Activated naive CD4-positive, alpha-beta T cell treated with anti-CD3 and anti-CD28 coated beads, Interleukin-2, amount 50 U/mL, for 72 hours (primary cell): ENCODE results near the gene IGDCC3. TPM values are rescaled to one million over a fixed set of nuclear protein-coding genes. Genes with fewer than 3 reads are reported as not detected.
A peak's percentile ranks its signal among the peaks of the same experiment; 100 is the strongest.

Experiments
- ATAC-seq, 2 donors: fragments of 150-1000 bp; cut with Tn5 transposase; 2 replicates each; pipeline ENCODE4 v1.10.0; 2021; ENCODE audit warnings: mild to moderate bottlenecking in 2 of 2, moderate library complexity in 2 of 2
- DNase-seq, 2 donors: peaks; one replicate each; pipeline ENCODE4 v3.0.0; 2021 to 2022; ENCODE audit warnings: low spot score in 2 of 2
- H3K27ac Mint-ChIP-seq, 2 donors: one replicate each; pipeline ENCODE4 v1.8.0; 2022; ENCODE audit warnings: mild to moderate bottlenecking in 2 of 2, mixed read lengths in 2 of 2
- H3K36me3 Mint-ChIP-seq, 2 donors: one replicate each; pipeline ENCODE4 v1.8.0; 2022; ENCODE audit warnings: mixed read lengths in 2 of 2
- H3K9me3 Mint-ChIP-seq, 2 donors: one replicate each; pipeline ENCODE4 v1.8.0; 2022; ENCODE audit warnings: mixed read lengths in 2 of 2
- total RNA-seq, 2 donors: library from RNA; stranded (reverse); gene quantifications; one replicate each; pipeline ENCODE4 v1.2.3, GENCODE V29; 2022

The IGDCC3 gene
- total RNA-seq, result not detected

- DNase-seq, result no peak
- Mint-ChIP-seq H3K27ac (no peak within 1 kb of the TSS), H3K36me3 (peaks cover 5% of the 10 kb centered on the region in 2 donors), H3K9me3 (no peaks in the 10 kb centered on the region)
- no peak for ATAC-seq
These were observed at the start of gene IGDCC3 for GRCh38 chr15:65377976-65378366. Gene IGDCC3, minus strand, starts transcription at chr15:65378002. Its CDS starts 214 bp downstream, at chr15:65377788.

DNA sequence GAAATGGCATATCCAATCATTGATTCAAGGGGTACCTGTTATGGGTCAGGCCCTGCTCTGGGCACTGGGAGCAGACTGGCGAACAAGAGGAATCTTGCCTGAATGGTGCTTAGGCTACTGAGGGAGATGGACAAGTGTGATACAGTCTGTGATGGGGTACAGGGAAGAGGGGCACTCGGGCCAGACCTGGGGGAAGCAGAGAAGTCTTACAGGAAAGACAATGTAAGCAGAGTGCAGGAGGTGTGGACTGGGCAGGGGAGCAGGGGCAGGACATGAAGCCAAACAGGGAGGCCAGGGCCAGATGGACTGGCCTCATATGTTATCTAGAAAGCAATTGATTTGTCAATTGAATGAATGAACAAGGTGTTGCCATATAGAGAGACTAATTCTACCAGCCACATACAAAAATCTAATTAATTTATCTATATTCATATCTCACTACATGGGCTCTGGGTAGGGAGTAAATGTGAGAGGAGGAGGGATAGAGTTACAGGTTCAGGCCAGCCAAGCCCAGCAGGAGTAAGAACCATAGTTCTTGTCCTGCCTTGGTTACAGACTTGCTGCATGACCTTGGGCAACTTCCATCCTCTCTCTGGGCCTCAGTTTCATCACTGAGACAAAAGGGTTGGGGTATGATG lies 48.5 kb upstream of the IGDCC3 start:
- DNase-seq, result no peak
- Mint-ChIP-seq H3K36me3 (peaks cover 5 to 18% of the 10 kb centered on the region in 2 donors), H3K9me3 (no peaks in the 10 kb centered on the region), H3K27ac (no peak overlapping the region)
- no peak for ATAC-seq

DNA sequence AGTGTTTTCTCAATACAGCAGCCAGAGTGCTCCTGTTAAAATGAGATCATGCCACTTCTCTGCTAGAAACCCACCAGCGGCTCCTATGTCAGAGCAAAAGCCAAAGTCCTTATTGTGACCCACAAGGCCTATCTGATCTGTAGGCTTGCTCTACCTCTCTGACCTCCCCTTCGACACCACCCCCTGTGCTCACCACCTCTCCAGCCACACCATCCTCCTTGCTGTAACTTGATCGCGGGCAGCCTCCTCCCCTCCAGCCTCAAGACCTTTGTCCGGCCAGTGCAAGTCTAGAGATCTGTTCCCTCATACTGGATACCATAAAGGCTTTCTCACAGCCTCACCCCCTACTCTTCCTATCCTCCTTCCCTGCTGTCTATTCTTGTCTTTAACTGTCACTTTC lies 46.9 kb upstream of the IGDCC3 start:
- ATAC-seq (no peak), DNase-seq (no peak)
- Mint-ChIP-seq H3K36me3 (peaks cover 5 to 22% of the 10 kb centered on the region in 2 donors), H3K27ac (no peak overlapping the region), H3K9me3 (no peaks in the 10 kb centered on the region)

- Mint-ChIP-seq H3K9me3 (no peaks in the 10 kb centered on the region), H3K27ac (no peak overlapping the region), H3K36me3 (peaks cover 5 to 22% of the 10 kb centered on the region in 2 donors)
- DNase-seq, result no peak
- no peak for ATAC-seq
These were observed 46.3 kb upstream of the IGDCC3 start for GRCh38 chr15:65423976-65424679.

- H3K36me3 Mint-ChIP-seq, result peaks cover 5 to 22% of the 10 kb centered on the region in 2 donors
- no peak overlapping the region for H3K27ac Mint-ChIP-seq
- no peak for ATAC-seq
- no peak for DNase-seq
- no peaks in the 10 kb centered on the region for H3K9me3 Mint-ChIP-seq
These were observed 45.6 kb upstream of the IGDCC3 start for GRCh38 chr15:65423150-65423975.

- DNase-seq, result no peak
- Mint-ChIP-seq H3K27ac (no peak overlapping the region), H3K36me3 (peaks cover 5 to 22% of the 10 kb centered on the region in 2 donors), H3K9me3 (no peaks in the 10 kb centered on the region)
- ATAC-seq, result peak; percentile 35 to 65
These were observed 43.8 kb upstream of the IGDCC3 start for GRCh38 chr15:65421360-65422215.

DNA sequence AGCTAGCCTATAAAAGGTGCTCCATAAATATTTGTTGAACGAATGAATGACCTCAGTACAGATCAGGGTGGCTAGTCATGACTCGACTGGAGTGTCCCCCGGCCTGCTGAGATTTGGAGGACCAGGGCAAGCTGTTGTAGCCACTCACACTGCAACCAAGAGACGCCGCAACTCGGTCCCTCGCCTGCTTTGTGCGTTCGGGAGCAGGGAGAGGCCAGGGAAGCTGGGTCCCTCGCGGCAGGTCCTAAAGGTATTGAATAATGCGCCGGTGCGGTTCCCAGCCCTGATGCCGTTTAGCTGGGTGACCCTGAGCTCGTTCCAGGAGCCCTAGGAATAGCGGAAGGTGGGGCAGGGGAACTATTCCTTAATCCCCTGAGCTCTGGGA lies 43.2 kb upstream of the IGDCC3 start:
- Mint-ChIP-seq H3K27ac (no peak overlapping the region), H3K36me3 (peaks cover 5 to 22% of the 10 kb centered on the region in 2 donors), H3K9me3 (no peaks in the 10 kb centered on the region)
- DNase-seq, result no peak
- ATAC-seq, result no peak

- Mint-ChIP-seq H3K36me3 (peaks cover 5 to 17% of the 10 kb centered on the region in 2 donors), H3K27ac (no peak overlapping the region), H3K9me3 (no peaks in the 10 kb centered on the region)
- ATAC-seq (no peak), DNase-seq (no peak)
These were observed 40.8 kb upstream of the IGDCC3 start for GRCh38 chr15:65418596-65418995.

DNA sequence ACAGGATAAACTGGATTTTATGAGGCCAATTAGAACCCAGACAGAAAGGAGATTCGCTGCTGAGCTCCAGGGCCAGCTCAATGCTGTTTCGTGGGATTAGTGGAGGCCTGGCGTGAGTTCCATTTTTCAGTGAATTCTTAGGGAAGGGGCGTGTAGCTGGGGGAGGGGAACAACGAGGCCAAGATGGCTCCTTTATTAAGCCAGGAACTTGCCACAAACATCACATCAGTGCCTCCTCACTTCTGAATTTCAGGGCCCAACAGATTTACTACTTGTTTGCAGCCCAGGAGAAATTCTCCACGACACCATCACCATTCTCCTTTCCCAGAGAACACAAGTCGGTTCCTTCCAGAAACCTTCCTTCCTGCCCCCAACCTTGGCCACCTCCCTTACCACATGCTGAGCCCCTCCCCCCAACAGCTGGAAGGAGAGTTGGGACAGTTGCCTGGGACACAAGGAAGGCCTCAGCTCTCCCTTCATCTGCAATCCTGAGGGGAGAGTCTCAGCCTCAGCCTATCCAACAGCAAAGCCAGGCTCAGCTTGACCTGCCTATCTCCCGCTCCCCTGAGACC lies 39.1 kb upstream of the IGDCC3 start:
- ATAC-seq (no peak), DNase-seq (no peak)
- peaks cover 0 to 5% of the 10 kb centered on the region in 2 donors for H3K36me3 Mint-ChIP-seq
- H3K9me3 Mint-ChIP-seq, result no peaks in the 10 kb centered on the region
- H3K27ac Mint-ChIP-seq, result no peak overlapping the region

- DNase-seq (no peak), ATAC-seq (no peak)
- no peaks in the 10 kb centered on the region for H3K9me3 Mint-ChIP-seq
- no peak overlapping the region for H3K27ac Mint-ChIP-seq
- H3K36me3 Mint-ChIP-seq, result peaks cover 0 to under 1% of the 10 kb centered on the region in 2 donors
These were observed 37.2 kb upstream of the IGDCC3 start for GRCh38 chr15:65414841-65415621.

DNA sequence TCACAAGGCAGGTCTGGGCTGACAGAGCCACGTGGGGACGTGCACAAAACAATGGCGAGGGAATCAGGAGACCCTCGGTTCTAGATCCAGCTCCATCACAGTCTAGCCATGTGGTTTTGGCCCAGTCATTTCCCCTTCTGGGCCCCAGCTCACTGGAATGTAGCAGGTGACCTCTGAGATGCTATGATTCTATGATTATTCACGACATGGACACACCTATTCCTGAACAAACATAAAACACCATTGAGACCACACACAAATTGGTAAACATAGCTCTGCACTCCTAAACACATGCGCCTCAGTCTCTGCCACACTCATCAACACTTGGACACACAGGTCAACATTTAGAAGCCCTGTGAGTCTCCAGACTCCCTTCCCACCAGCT lies 36.0 kb upstream of the IGDCC3 start:
- DNase-seq, result no peak
- no peaks in the 10 kb centered on the region for H3K9me3 Mint-ChIP-seq
- H3K36me3 Mint-ChIP-seq, result no peaks in the 10 kb centered on the region
- no peak for ATAC-seq
- H3K27ac Mint-ChIP-seq, result no peak overlapping the region

- no peaks in the 10 kb centered on the region for H3K36me3 Mint-ChIP-seq
- no peaks in the 10 kb centered on the region for H3K9me3 Mint-ChIP-seq
- ATAC-seq, result no peak
- DNase-seq, result no peak
- H3K27ac Mint-ChIP-seq, result no peak overlapping the region
These were observed 35.4 kb upstream of the IGDCC3 start for GRCh38 chr15:65413051-65413759.

DNA sequence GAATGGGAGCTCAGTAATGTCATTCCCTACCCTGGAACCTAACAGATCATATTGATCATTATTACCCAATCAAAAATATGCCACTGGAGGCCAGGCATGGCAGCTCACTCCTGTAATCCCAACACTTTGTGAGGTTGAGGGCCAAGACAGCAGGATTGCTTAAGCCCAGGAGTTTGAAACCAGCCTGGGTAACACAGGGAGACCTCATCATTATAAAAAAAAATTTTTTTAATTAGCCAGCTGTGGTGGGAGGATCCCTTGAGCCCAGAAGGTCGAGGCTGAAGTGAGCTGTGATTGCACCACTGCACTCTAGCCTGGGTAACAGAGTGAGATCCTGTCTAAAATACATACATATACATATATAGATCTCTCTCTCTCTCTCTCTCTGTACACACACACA lies 34.8 kb upstream of the IGDCC3 start:
- ATAC-seq, result no peak
- Mint-ChIP-seq H3K9me3 (no peaks in the 10 kb centered on the region), H3K36me3 (no peaks in the 10 kb centered on the region), H3K27ac (no peak overlapping the region)
- DNase-seq, result no peak

GRCh38 chr15:65411465-65412071 lies 33.8 kb upstream of the IGDCC3 start:
- H3K36me3 Mint-ChIP-seq, result no peaks in the 10 kb centered on the region
- H3K9me3 Mint-ChIP-seq, result no peaks in the 10 kb centered on the region
- DNase-seq, result no peak
- no peak overlapping the region for H3K27ac Mint-ChIP-seq
- no peak for ATAC-seq

- no peaks in the 10 kb centered on the region for H3K9me3 Mint-ChIP-seq
These were observed 33.2 kb upstream of the IGDCC3 start for GRCh38 chr15:65410972-65411371.

More at GRCh38 chr15:65410972-65411371, 33.2 kb upstream of the IGDCC3 start:
- DNase-seq (no peak), ATAC-seq (no peak)
- Mint-ChIP-seq H3K36me3 (no peaks in the 10 kb centered on the region), H3K27ac (no peak overlapping the region)
